ENCODE data around the gene TLK1.
"Not testable (repeated sequence)": the region's sequence is repeated elsewhere in the genome, so short reads cannot be mapped to it uniquely, and the experiment has no call there.

Gene TLK1

GRCh38 chr2:171083451-171083850 is 77.2 kb downstream of the TLK1 start:
- no peak overlapping the region for H3K27ac ChIP-seq (replicated peaks)
- DNase-seq (ENCODE audit: low read depth in 1 of 2, low spot score in 1 of 2) = no peak
- H3K27me3 ChIP-seq (ENCODE audit: insufficient read depth, poor library complexity, severe bottlenecking) = no peaks in the 10 kb centered on the region

GRCh38 chr2:171081649-171082111 is 79.0 kb downstream of the TLK1 start:
- Histone ChIP-seq H3K27me3 (ENCODE audit: insufficient read depth, poor library complexity, severe bottlenecking) (no peaks in the 10 kb centered on the region), H3K4me3 (replicated peaks; ENCODE audit: insufficient read depth, low read length) (no peak overlapping the region), H3K27ac (replicated peaks) (no peak overlapping the region)
- TF ChIP-seq, protein P1, sequence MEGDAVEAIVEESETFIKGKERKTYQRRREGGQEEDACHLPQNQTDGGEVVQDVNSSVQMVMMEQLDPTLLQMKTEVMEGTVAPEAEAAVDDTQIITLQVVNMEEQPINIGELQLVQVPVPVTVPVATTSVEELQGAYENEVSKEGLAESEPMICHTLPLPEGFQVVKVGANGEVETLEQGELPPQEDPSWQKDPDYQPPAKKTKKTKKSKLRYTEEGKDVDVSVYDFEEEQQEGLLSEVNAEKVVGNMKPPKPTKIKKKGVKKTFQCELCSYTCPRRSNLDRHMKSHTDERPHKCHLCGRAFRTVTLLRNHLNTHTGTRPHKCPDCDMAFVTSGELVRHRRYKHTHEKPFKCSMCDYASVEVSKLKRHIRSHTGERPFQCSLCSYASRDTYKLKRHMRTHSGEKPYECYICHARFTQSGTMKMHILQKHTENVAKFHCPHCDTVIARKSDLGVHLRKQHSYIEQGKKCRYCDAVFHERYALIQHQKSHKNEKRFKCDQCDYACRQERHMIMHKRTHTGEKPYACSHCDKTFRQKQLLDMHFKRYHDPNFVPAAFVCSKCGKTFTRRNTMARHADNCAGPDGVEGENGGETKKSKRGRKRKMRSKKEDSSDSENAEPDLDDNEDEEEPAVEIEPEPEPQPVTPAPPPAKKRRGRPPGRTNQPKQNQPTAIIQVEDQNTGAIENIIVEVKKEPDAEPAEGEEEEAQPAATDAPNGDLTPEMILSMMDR (IDR thresholded peaks at IDR 0.05; ENCODE audit: insufficient read depth, low read length) = no peak
- TF ChIP-seq POLR2AphosphoS5 (IDR thresholded peaks at IDR 0.05; ENCODE audit: low read depth) (no peak), REST (IDR thresholded peaks at IDR 0.05; ENCODE audit: insufficient replicate concordance, low read depth) (no peak), GABPA (IDR thresholded peaks at IDR 0.05; ENCODE audit: low read depth) (no peak), SPI1 (IDR thresholded peaks at IDR 0.05; ENCODE audit: borderline replicate concordance, low read depth) (no peak)
- no peak for DNase-seq (ENCODE audit: low read depth in 1 of 2, low spot score in 1 of 2)

More at GRCh38 chr2:171083451-171083850, 77.2 kb downstream of the TLK1 start:
- H3K4me3 ChIP-seq (replicated peaks; ENCODE audit: insufficient read depth, low read length) = no peak overlapping the region
- no peak for TF ChIP-seq GABPA (IDR thresholded peaks at IDR 0.05; ENCODE audit: low read depth)
- TF ChIP-seq SPI1 (IDR thresholded peaks at IDR 0.05; ENCODE audit: borderline replicate concordance, low read depth) = no peak
- no peak for TF ChIP-seq REST (IDR thresholded peaks at IDR 0.05; ENCODE audit: insufficient replicate concordance, low read depth)
- no peak for TF ChIP-seq POLR2AphosphoS5 (IDR thresholded peaks at IDR 0.05; ENCODE audit: low read depth)
- TF ChIP-seq, protein P1 (IDR thresholded peaks at IDR 0.05; ENCODE audit: insufficient read depth, low read length) = no peak

GRCh38 chr2:171080607-171081006 is 80.1 kb downstream of the TLK1 start:
- TF ChIP-seq, protein P1 (IDR thresholded peaks at IDR 0.05; ENCODE audit: insufficient read depth, low read length) = no peak
- TF ChIP-seq GABPA (IDR thresholded peaks at IDR 0.05; ENCODE audit: low read depth) (no peak), REST (IDR thresholded peaks at IDR 0.05; ENCODE audit: insufficient replicate concordance, low read depth) (no peak), POLR2AphosphoS5 (IDR thresholded peaks at IDR 0.05; ENCODE audit: low read depth) (no peak), SPI1 (IDR thresholded peaks at IDR 0.05; ENCODE audit: borderline replicate concordance, low read depth) (no peak)

DNA sequence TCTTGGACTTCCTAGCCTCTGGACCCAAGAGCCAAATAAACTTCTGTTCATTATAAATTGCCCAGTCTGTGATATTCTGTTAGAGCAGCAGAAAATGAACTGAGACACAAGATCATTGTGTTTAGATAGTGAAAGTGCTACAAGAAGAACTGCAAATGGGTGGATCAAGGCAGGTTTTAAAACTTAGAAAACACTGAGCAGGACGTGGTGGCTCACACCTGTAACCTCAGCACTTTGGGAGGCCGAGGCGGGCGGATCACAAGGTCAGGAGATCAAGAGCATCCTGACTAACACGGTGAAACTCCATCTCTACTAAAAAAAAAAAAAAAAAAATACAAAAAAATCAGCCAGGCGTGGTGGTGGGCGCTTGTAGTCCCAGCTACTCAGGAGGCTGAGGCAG is 84.3 kb downstream of the TLK1 start:
- not testable (repeated sequence) for H3K27ac ChIP-seq (replicated peaks); H3K27me3 ChIP-seq (ENCODE audit: insufficient read depth, poor library complexity, severe bottlenecking); H3K4me3 ChIP-seq (replicated peaks; ENCODE audit: insufficient read depth, low read length); DNase-seq (ENCODE audit: low read depth in 1 of 2, low spot score in 1 of 2)

More at GRCh38 chr2:171080607-171081006, 80.1 kb downstream of the TLK1 start:
- H3K27me3 ChIP-seq (ENCODE audit: insufficient read depth, poor library complexity, severe bottlenecking) = no peaks in the 10 kb centered on the region
- H3K27ac ChIP-seq (replicated peaks) = no peak overlapping the region
- no peak for DNase-seq (ENCODE audit: low read depth in 1 of 2, low spot score in 1 of 2)
- H3K4me3 ChIP-seq (replicated peaks; ENCODE audit: insufficient read depth, low read length) = no peak overlapping the region

Measured in HL-60 (cell line).